Medulla oblongata (tissue), 1 donor: Measurements from ENCODE around the gene PRKCB.

ENCODE experiments used
- DNase-seq: peaks from one replicate; pipeline ENCODE4 v3.0.0-alpha.2; 2015; ENCODE audit errors: extremely low spot score

PRKCB gene

GRCh38 chr16:23967775-23968174, 132.0 kb downstream of the PRKCB start:
- DNase-seq, result no peak

- DNase-seq, result no peak
Observed at GRCh38 chr16:23968176-23968575, 132.4 kb downstream of the PRKCB start.

DNA sequence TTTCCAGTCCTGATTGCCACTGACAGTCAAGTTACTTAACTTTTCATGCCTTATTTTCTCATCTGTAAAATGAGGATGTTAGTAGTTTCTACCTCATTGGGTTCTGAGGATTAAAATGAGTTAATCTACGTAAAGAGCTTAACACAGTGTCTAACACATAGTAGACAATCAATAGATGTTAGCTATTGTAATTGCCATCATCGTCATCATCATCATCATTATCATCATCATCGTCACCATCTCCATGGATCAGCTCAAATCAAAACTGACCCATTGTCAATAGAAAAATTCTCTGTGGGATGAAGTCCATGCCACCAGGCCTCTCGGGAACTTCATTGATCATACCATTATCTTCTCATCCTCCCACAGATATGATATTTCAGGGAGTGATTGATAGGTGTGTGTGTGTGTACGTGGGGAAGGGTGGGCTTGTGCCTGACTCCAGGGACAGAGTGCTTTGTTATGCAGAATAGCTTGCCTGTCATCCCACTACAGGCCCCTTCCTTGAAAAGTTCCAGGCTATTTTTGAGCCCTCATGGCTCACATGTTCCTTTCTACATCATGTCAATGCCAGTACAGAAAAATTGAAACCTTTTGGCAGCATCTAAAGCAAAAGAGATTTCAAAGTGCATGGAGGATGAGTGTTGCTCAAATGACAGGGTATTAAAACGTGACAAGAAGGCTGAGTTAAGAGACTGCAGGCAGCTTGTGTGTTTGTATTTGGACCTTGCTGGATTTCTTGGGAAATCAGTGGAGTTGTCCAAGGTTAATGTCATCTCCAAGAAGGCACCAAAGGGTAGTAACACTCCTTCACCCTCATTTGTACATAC, 133.9 kb downstream of the PRKCB start:
- DNase-seq, result no peak

DNA sequence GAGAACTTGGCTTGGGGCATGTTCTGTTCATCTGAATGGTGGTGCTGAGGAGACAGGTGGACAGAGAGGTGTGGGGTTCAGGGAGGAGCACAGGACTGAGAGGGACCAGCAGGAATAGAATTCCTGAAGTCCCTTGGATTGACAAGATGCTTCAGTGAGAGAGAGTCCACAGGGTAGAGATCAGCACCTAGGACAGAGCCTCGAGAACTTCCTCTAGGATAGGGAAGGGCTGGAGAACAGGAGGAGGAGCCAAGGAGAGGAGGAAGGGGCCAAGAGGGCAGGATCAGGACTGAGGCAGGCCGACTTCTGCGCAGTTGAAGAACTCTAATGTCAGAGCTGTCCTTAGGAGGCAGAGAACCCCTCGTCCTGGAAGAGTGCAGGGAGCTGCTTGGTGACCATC, 138.4 kb downstream of the PRKCB start:
- no peak for DNase-seq

DNA sequence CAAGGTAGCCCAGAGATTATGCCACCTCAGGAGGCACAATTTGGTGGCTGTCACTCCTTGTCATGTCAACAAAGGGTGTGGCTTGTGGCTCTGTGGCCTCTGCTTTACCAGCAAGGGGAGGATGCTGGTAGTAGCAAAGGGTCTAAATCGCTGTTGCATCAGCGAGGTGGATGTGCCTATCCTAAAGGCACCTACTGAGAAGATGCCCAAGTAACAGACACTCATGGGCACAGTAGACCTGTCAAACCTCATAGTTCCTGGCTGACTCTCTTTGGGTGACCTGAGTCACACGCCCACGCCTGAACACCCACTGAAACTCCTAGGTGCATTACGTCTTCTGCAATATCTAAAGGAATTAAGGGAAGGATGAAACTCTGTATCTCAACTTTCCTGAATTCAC, 139.5 kb downstream of the PRKCB start:
- DNase-seq, result no peak

DNA sequence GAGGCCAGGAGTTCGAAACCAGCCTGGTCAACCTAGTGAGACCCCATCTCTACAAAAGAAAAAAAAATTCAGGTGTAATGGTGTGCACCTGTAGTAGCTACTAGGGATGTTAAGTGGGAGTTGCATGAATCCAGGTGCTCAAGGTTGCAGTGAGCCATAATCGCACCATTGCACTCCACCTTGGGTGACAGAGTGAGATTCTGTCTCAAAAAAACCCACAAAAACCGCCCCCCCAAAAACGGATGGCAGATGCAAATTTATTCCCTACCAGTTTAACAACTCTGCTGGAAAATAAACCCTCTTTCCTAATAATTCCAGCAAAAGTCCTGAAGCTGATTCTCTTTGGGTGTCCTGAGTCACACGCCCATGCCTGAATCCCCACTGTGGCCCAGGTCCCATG, 140.3 kb downstream of the PRKCB start:
- DNase-seq, result no peak

DNA sequence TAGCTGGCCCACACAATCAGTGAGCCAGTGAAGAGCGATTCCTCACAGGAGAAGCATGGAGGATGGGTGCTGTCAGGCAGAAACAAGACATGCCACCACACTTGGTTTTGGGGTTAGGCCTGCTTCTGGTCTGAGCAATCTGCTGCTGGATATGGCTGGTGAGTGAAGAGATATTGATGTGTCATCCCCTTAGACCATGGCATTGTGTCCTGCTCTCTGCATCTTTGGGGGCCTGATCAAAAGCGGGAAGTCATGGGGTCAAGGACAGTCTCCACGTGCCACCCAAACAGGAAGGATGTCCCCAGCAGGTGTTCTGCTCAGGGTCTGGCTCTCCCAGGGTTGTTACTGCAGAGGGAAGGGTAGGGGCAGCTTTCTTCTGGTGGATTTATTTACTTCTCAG, 140.7 kb downstream of the PRKCB start:
- no peak for DNase-seq

DNA sequence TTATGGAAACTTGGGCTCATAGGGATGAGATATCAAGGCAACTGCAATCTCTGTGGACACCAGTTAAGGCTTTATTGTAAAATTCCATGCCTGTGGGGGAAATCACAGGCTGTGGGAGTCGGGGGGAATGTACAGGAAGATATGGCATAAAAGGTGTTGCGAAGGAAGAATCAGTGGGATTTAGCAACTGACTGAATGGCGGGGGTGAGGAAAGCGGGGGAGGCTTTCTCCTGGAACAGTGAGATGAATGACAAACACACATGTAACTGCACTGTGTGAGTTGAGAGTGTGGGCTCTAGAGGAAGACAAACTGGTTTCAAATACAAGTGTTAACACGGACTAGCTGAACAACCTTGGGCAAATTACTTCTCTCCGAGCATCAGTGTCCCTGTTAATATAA, 143.7 kb downstream of the PRKCB start:
- no peak for DNase-seq

GRCh38 chr16:23979982-23980381, 144.2 kb downstream of the PRKCB start:
- no peak for DNase-seq

DNA sequence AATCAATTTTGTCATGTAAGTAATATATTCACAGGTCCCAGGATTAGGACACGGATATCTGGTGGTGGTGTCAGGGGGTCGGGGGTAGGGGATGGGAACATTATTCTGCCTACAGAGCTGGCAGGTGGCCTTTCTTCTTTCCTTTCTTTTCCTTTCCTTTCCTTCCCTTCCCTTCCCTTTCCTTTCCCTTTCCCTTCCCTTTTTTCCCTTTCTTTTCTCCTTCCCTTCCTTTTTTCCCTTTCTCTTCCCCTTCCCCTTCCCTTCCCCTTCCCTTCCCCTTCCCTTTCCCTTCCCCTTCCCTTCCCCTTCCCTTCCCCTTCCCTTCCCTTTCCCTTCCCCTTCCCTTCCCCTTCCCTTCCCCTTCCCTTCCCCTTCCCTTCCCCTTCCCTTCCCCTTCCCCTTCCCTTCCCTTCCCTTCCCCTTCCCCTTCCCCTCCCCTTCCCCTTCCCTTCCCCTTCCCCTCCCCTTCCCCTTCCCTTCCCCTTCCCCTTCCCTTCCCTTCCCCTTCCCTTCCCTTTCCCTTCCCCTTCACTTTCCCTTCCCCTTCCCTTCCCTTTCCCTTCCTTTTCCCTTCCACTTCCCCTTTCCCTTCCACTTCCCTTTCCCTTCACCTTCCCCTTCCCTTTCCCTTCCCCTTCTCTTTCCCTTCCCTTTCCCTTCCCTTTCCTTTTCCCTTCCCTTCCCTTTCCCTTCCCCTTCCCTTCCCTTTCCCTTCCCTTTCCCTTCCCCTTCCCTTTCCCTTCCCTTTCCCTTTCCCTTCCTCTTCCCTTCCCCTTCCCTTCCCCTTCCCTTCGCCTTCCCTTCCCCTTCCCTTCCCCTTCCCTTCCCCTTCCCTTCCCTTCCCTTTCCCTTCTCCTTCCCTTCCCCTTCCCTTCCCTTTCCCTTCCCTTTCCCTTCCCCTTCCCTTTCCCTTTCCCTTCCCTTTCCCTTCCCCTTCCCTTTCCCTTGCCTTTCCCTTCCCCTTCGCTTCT, 145.9 kb downstream of the PRKCB start:
- DNase-seq, result no peak

GRCh38 chr16:23986455-23986854, 150.7 kb downstream of the PRKCB start:
- DNase-seq, result no peak

- DNase-seq, result no peak
Observed at GRCh38 chr16:23987443-23987842, 151.7 kb downstream of the PRKCB start.

DNA sequence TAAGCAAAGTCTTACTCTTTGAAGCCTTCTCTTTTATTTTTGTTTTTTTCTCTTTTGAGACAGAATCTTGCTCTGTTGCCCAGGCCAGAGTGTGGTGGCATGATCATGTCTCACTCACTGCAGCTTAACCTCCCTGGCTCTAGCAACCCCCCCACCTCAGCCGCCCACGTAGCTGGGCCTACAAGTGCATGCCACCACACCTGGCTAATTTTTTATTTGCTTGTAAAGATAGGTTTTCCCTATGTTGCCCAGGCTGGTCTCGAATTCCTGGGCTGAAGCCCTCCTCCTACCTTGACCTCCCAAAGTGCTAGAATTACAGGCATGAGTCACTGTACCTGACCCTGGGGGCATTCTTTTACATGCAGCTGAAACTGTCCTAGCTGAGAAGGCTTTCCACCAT, 154.7 kb downstream of the PRKCB start:
- DNase-seq, result no peak

- DNase-seq, result no peak
Observed at GRCh38 chr16:23991066-23991465, 155.3 kb downstream of the PRKCB start.

DNA sequence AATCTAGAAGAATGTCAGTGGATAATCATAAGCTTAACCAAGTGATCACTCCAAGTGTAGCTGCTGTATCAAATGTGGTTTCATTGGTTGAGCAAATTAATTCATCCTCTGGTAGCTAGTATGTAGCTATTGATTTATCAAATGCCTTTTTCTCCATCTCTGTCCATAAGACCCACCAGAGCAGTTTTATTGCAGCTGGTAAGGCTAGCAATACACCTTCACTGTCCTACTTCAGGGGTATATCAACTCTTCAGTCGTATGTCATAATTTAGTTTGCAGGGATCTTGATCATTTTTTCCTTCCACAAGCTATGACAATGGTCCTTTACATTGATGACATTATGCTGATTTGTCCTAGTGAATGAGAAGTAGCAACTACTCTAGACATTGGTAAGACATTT, 158.8 kb downstream of the PRKCB start:
- no peak for DNase-seq

- DNase-seq, result no peak
Observed at GRCh38 chr16:23996258-23996955, 160.6 kb downstream of the PRKCB start.

- DNase-seq, result no peak
Observed at GRCh38 chr16:23998771-23999170, 163.0 kb downstream of the PRKCB start.

DNA sequence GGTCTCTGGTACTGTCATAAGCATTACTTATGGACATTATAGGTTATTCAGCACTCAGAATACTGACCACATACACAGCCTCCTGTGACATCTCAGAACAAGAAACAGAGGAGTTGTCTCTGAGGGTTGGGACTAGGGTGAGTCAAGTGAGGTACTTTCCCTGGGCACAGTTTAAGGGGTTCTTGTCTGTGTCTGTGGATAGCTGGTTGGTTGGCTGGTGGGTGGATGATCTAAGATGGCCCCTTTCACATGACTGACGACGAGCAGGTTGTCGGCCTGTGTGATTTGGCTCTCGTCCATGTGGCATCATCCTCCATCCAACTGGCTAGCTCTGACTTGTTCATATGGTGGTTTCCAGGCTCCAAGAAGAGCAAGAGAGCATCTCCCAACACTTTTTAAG, 163.9 kb downstream of the PRKCB start:
- no peak for DNase-seq

DNA sequence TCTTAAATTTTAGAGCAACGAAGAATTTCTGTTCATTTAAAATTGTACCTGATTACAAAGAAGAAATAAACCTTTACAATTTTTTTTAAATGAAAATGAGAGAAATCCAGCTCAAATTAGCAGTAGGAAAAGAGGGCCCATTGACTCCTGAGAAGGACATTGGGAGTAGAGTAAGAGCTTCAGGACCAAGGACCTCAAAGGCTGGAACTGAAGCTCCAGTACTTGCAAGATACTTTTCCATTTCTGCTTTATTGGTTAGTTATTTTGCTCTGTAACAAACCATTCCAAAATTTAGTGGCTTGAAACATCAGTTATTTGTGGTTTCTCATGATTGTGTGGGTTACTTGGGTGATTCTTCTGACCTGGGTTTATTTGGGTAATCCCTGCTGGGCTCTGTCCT, 165.9 kb downstream of the PRKCB start:
- no peak for DNase-seq

GRCh38 chr16:24002619-24003018, 166.8 kb downstream of the PRKCB start:
- DNase-seq, result no peak

GRCh38 chr16:24005577-24005976, 169.8 kb downstream of the PRKCB start:
- DNase-seq, result no peak

DNA sequence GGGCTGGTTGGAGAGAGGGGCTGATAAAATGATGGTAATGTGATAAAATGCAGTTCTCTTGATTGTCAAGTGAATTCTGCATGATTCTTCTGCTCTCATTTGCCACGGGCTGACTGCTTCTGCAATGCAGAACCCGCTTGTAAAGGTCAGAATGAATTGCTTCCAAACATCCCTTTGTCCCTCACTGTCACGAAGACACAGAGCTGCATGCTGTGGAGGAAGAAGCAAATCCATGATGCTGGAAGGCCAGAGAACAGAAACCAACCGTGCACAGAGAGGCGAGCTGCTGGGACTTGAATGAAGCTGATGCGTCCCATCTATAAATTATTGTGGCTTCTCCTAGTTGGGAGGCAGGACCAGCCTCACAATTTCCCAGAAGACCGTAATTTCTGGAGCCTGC, 171.6 kb downstream of the PRKCB start:
- DNase-seq, result no peak
